Measurements from ENCODE around the gene TIPIN. TPM values are rescaled to one million over a fixed set of nuclear protein-coding genes. Genes with fewer than 3 reads are reported as not detected.
"Not testable (repeated sequence)": the region's sequence is repeated elsewhere in the genome, so short reads cannot be mapped to it uniquely, and the experiment has no call there.

The TIPIN gene
- total and polyA plus RNA-seq, 4 donors, result 5.2 to 10.9 (median 6.2) TPM

DNA sequence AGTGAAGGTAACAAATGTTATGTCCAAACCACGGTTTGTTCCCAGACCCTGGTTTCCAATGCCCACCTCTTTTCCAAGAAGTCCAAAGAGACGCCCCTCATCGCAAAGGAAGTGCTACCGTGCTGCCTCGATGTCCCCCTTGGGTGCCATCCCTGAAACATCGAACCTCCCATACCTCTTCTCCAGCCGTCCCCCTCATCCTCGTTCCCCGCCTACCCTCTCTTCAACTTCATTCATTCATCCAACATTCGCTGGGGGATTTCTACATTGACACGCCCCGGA lies 467 bp downstream of the TIPIN start:
- H3K27me3 ChIP-seq (ENCODE audit: control insufficient read depth in 3 of 3, insufficient read depth in 3 of 3, low read length in 2 of 3), result no peaks in the 10 kb centered on the region
- ATAC-seq (ENCODE audit: insufficient read depth, low FRiP score) (no peak), DNase-seq (no peak)
- TF ChIP-seq, protein P1, sequence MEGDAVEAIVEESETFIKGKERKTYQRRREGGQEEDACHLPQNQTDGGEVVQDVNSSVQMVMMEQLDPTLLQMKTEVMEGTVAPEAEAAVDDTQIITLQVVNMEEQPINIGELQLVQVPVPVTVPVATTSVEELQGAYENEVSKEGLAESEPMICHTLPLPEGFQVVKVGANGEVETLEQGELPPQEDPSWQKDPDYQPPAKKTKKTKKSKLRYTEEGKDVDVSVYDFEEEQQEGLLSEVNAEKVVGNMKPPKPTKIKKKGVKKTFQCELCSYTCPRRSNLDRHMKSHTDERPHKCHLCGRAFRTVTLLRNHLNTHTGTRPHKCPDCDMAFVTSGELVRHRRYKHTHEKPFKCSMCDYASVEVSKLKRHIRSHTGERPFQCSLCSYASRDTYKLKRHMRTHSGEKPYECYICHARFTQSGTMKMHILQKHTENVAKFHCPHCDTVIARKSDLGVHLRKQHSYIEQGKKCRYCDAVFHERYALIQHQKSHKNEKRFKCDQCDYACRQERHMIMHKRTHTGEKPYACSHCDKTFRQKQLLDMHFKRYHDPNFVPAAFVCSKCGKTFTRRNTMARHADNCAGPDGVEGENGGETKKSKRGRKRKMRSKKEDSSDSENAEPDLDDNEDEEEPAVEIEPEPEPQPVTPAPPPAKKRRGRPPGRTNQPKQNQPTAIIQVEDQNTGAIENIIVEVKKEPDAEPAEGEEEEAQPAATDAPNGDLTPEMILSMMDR (IDR thresholded peaks at IDR 0.05; ENCODE audit: control extremely low read depth, extremely low read depth), result no peak
- H3K36me3 ChIP-seq (ENCODE audit: control insufficient read depth in 4 of 4, insufficient read depth in 4 of 4, low read length in 4 of 4), result no peaks in the 10 kb centered on the region
- 2% methylated on average over 12 of the region's 12 CpGs for WGBS, 2 donors
- peak overlapping the region; percentile 36 to 65 for H3K27ac ChIP-seq (ENCODE audit: low read depth in 1 of 2, low read length in 1 of 2)
- peaks cover 0 to 3% (median 0%) of the 10 kb centered on the region in 5 donors for H3K4me1 ChIP-seq (ENCODE audit: control insufficient read depth in 5 of 5, insufficient read depth in 5 of 5, low read length in 5 of 5)
- no peaks in the 10 kb centered on the region for H3K9me3 ChIP-seq (ENCODE audit: control insufficient read depth in 4 of 4, insufficient read depth in 3 of 4, low read length in 3 of 4)
- H3K4me3 ChIP-seq, result peak overlapping the region; percentile 59
- peak overlapping the region; percentile 50 to 69 for H3K9ac ChIP-seq (ENCODE audit: insufficient read depth in 1 of 2, low read length in 2 of 2)

DNA sequence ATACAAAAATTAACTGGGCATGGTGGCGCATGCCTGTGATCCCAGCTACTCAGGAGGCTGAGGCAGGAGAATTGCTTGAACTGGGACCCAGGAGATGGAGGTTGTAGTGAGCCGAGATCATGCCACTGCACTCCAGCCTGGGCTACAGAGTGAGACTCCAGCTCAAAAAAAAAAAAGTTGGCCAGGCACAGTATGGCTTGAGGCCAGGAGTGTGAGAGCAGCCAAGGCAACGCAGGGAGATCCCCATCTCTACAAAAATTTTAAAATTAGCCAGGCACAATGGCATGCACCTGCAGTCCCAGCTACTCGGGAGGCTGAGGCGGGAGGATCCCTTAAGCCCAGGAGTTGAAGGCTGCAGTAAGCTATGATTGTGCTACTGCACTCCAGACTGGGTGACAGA lies 8.0 kb downstream of the TIPIN start:
- not testable (repeated sequence) for H3K9me3 ChIP-seq (ENCODE audit: control insufficient read depth in 4 of 4, insufficient read depth in 3 of 4, low read length in 3 of 4); H3K27me3 ChIP-seq (ENCODE audit: control insufficient read depth in 3 of 3, insufficient read depth in 3 of 3, low read length in 2 of 3); H3K27ac ChIP-seq (ENCODE audit: low read depth in 1 of 2, low read length in 1 of 2); H3K9ac ChIP-seq (ENCODE audit: insufficient read depth in 1 of 2, low read length in 2 of 2); H3K4me1 ChIP-seq (ENCODE audit: control insufficient read depth in 5 of 5, insufficient read depth in 5 of 5, low read length in 5 of 5); H3K36me3 ChIP-seq (ENCODE audit: control insufficient read depth in 4 of 4, insufficient read depth in 4 of 4, low read length in 4 of 4); H3K4me3 ChIP-seq; DNase-seq; ATAC-seq (ENCODE audit: insufficient read depth, low FRiP score)
- WGBS, 2 donors, result 61 to 85% methylated on average over 5 of the region's 5 CpGs

GRCh38 chr15:66328771-66329170 lies 27.7 kb downstream of the TIPIN start:
- Histone ChIP-seq H3K9me3 (ENCODE audit: control insufficient read depth in 4 of 4, insufficient read depth in 3 of 4, low read length in 3 of 4) (no peaks in the 10 kb centered on the region), H3K36me3 (ENCODE audit: control insufficient read depth in 4 of 4, insufficient read depth in 4 of 4, low read length in 4 of 4) (peaks cover 19 to 30% (median 25%) of the 10 kb centered on the region in 4 donors)
- 95 to 96% methylated on average over 14 of the region's 14 CpGs for WGBS, 2 donors

GRCh38 chr15:66327736-66328135 lies 28.7 kb downstream of the TIPIN start:
- Histone ChIP-seq H3K36me3 (ENCODE audit: control insufficient read depth in 4 of 4, insufficient read depth in 4 of 4, low read length in 4 of 4) (peaks cover 24 to 30% (median 27%) of the 10 kb centered on the region in 4 donors), H3K4me3 (no peak overlapping the region), H3K9ac (ENCODE audit: insufficient read depth in 1 of 2, low read length in 2 of 2) (no peak overlapping the region), H3K9me3 (ENCODE audit: control insufficient read depth in 4 of 4, insufficient read depth in 3 of 4, low read length in 3 of 4) (no peaks in the 10 kb centered on the region), H3K4me1 (ENCODE audit: control insufficient read depth in 5 of 5, insufficient read depth in 5 of 5, low read length in 5 of 5) (peaks cover 0 to 10% (median 0%) of the 10 kb centered on the region in 5 donors), H3K27me3 (ENCODE audit: control insufficient read depth in 3 of 3, insufficient read depth in 3 of 3, low read length in 2 of 3) (no peaks in the 10 kb centered on the region), H3K27ac (ENCODE audit: low read depth in 1 of 2, low read length in 1 of 2) (no peak overlapping the region)
- WGBS, 2 donors, result 94% methylated on average over 4 of the region's 4 CpGs
- DNase-seq (no peak), ATAC-seq (ENCODE audit: insufficient read depth, low FRiP score) (no peak)
- TF ChIP-seq, protein P1 (IDR thresholded peaks at IDR 0.05; ENCODE audit: control extremely low read depth, extremely low read depth), result no peak

More at GRCh38 chr15:66328771-66329170, 27.7 kb downstream of the TIPIN start:
- TF ChIP-seq, protein P1 (IDR thresholded peaks at IDR 0.05; ENCODE audit: control extremely low read depth, extremely low read depth), result no peak
- H3K4me1 ChIP-seq (ENCODE audit: control insufficient read depth in 5 of 5, insufficient read depth in 5 of 5, low read length in 5 of 5), result peaks cover 0 to 4% (median 0%) of the 10 kb centered on the region in 5 donors
- no peaks in the 10 kb centered on the region for H3K27me3 ChIP-seq (ENCODE audit: control insufficient read depth in 3 of 3, insufficient read depth in 3 of 3, low read length in 2 of 3)
- DNase-seq (no peak), ATAC-seq (ENCODE audit: insufficient read depth, low FRiP score) (no peak)
- H3K4me3 ChIP-seq, result no peak overlapping the region
- H3K9ac ChIP-seq (ENCODE audit: insufficient read depth in 1 of 2, low read length in 2 of 2), result no peak overlapping the region
- H3K27ac ChIP-seq (ENCODE audit: low read depth in 1 of 2, low read length in 1 of 2), result no peak overlapping the region

All from lung (tissue), 12 donors.